IMR-90 (cell line): ENCODE measurements around the gene RNASE7. TPM values are rescaled to one million over a fixed set of nuclear protein-coding genes. Genes with fewer than 3 reads are reported as not detected.

ENCODE experiments used
- ATAC-seq: fragments of 200-7000 bp; cut with Tn5 transposase; 2 replicates; pipeline ENCODE4 v1.9.1; 2020; ENCODE audit warnings: low read depth, mild to moderate bottlenecking, moderate library complexity
- BruUV-seq: library from RNA; stranded (reverse); fragments of 400-500 nt; replicated peaks from 2 replicates; lab custom pipeline; 2021; lab: Mats Ljungman, UMichigan
- CTCF ChIA-PET: fragments of 300-600 bp; formaldehyde crosslinking; extraction: SDS; loops from one replicate; lab custom pipeline; 2021; ENCODE audit warnings: antibody characterized with exemption; lab: Yijun Ruan, JAX
- POLR2A ChIA-PET: fragments of 300-600 bp; sonication (Branson Sonifier 250); formaldehyde crosslinking; loops from one replicate; lab custom pipeline; 2022; ENCODE audit warnings: antibody characterized with exemption; ENCODE audit not compliant: unreplicated experiment; lab: Charles Lee
- DNase-seq: peaks from one replicate; pipeline ENCODE4 v3.0.0; 2013
- H2AFZ ChIP-seq: replicated peaks from 2 replicates; pipeline ENCODE3; 2013; ENCODE audit warnings: low read length, mild to moderate bottlenecking; ENCODE audit not compliant: poor library complexity
- H2AK5ac ChIP-seq: 2 replicates; pipeline ENCODE4 v1.6.1; 2013; ENCODE audit warnings: low read depth, low read length, inconsistent platforms
- H2AK9ac ChIP-seq: replicated peaks from 2 replicates; pipeline ENCODE3; 2013; ENCODE audit warnings: mild to moderate bottlenecking, low read depth, low read length, moderate library complexity; ENCODE audit not compliant: poor library complexity
- H2BK120ac ChIP-seq: 2 replicates; pipeline ENCODE4 v1.6.1; 2013; ENCODE audit warnings: low read depth, low read length, inconsistent platforms
- H2BK15ac ChIP-seq: 3 replicates; pipeline ENCODE4 v1.6.1; 2013; ENCODE audit warnings: low read depth, low read length, inconsistent platforms
- H2BK20ac ChIP-seq: 2 replicates; pipeline ENCODE4 v1.6.1; 2013; ENCODE audit warnings: low read depth, mild to moderate bottlenecking, inconsistent platforms, low read length, moderate library complexity
- H2BK5ac ChIP-seq: 2 replicates; pipeline ENCODE4 v1.6.1; 2013; ENCODE audit warnings: mild to moderate bottlenecking, low read depth, low read length, inconsistent platforms; ENCODE audit not compliant: poor library complexity, severe bottlenecking
- H3K14ac ChIP-seq: replicated peaks from 2 replicates; pipeline ENCODE4 v1.6.1; 2013; ENCODE audit warnings: low read depth, low read length, inconsistent platforms
- H3K18ac ChIP-seq: 2 replicates; pipeline ENCODE4 v1.6.1; 2013; ENCODE audit warnings: low read depth, low read length, control low read depth
- H3K23ac ChIP-seq: 2 replicates; pipeline ENCODE4 v1.6.1; 2013; ENCODE audit warnings: low read depth, low read length, inconsistent platforms
- H3K27ac ChIP-seq: 2 replicates; pipeline ENCODE4 v1.5.1; 2013; ENCODE audit warnings: mild to moderate bottlenecking, control low read depth, low read length; ENCODE audit not compliant: insufficient read depth
- H3K27me3 ChIP-seq: 2 replicates; pipeline ENCODE4 v1.6.1; 2013; ENCODE audit warnings: low read length; ENCODE audit not compliant: control insufficient read depth, insufficient read depth
- H3K36me3 ChIP-seq: 2 replicates; pipeline ENCODE4 v1.6.1; 2013; ENCODE audit warnings: low read length, mixed read lengths; ENCODE audit not compliant: control insufficient read depth, insufficient read depth
- H3K4ac ChIP-seq: 2 replicates; pipeline ENCODE4 v1.6.1; 2013; ENCODE audit warnings: low read depth, low read length, inconsistent platforms
- H3K4me1 ChIP-seq: 2 replicates; pipeline ENCODE4 v1.6.1; 2013; ENCODE audit warnings: low read length, mixed read lengths; ENCODE audit not compliant: control insufficient read depth, insufficient read depth
- H3K4me2 ChIP-seq: 2 replicates; pipeline ENCODE4 v1.6.1; 2013; ENCODE audit warnings: low read depth, mild to moderate bottlenecking, control low read depth, low read length, moderate library complexity
- H3K4me3 ChIP-seq: 2 replicates; pipeline ENCODE4 v1.5.1; 2013; ENCODE audit warnings: low read depth, mild to moderate bottlenecking, control low read depth, low read length, moderate library complexity; ENCODE audit not compliant: insufficient read depth
- H3K56ac ChIP-seq: 2 replicates; pipeline ENCODE4 v1.6.1; 2013; ENCODE audit warnings: low read length, inconsistent platforms; ENCODE audit not compliant: insufficient read depth; ENCODE audit errors: extremely low read depth
- H3K79me1 ChIP-seq, 2 experiments: 2 replicates each; pipeline ENCODE4 v1.6.1; 2013; ENCODE audit warnings: low read length in 2 of 2, inconsistent platforms in 1 of 2, low read depth in 1 of 2
- H3K9ac ChIP-seq: 2 replicates; pipeline ENCODE4 v1.6.1; 2013; ENCODE audit warnings: low read depth, low read length, control low read depth
- H3K9me1 ChIP-seq: 2 replicates; pipeline ENCODE4 v1.6.1; 2013; ENCODE audit warnings: low read length, inconsistent platforms; ENCODE audit not compliant: insufficient read depth
- H3K9me3 ChIP-seq: 2 replicates; pipeline ENCODE4 v1.6.1; 2013; ENCODE audit warnings: low read length; ENCODE audit not compliant: control insufficient read depth, insufficient read depth
- H4K20me1 ChIP-seq: 2 replicates; pipeline ENCODE4 v1.6.1; 2013; ENCODE audit warnings: low read length, inconsistent platforms; ENCODE audit not compliant: insufficient read depth
- H4K5ac ChIP-seq: 2 replicates; pipeline ENCODE4 v1.6.1; 2013; ENCODE audit warnings: mild to moderate bottlenecking, low read depth, low read length, control low read depth
- H4K8ac ChIP-seq, 2 experiments: 2 replicates each; pipeline ENCODE4 v1.6.1; 2013; ENCODE audit warnings: low read depth in 2 of 2, low read length in 2 of 2, control low read depth in 1 of 2, inconsistent platforms in 1 of 2
- H4K91ac ChIP-seq: 2 replicates; pipeline ENCODE4 v1.6.1; 2013; ENCODE audit warnings: low read depth, low read length, inconsistent platforms; ENCODE audit not compliant: insufficient read depth
- BHLHE40 ChIP-seq: fragments of 150-350 bp; IDR thresholded peaks from 2 replicates; pipeline ENCODE4 v1.6.1; 2016; ENCODE audit warnings: mild to moderate bottlenecking, low read depth, low read length
- CEBPB ChIP-seq: IDR thresholded peaks from 2 replicates; pipeline ENCODE4 v1.6.1; 2012; ENCODE audit warnings: low read depth, low read length, improper control_type of control experiment
- CHD1 ChIP-seq: IDR thresholded peaks from 2 replicates; pipeline ENCODE4 v1.6.1; 2012; ENCODE audit warnings: low read depth, low read length, improper control_type of control experiment
- FOS ChIP-seq: fragments of 150-350 bp; IDR thresholded peaks from 2 replicates; pipeline ENCODE4 v1.6.1; 2016; ENCODE audit warnings: low read depth, low read length
- MAFK ChIP-seq: IDR thresholded peaks from 2 replicates; pipeline ENCODE4 v1.6.1; 2012; ENCODE audit warnings: low read depth, low read length, improper control_type of control experiment
- MAZ ChIP-seq: IDR thresholded peaks from 2 replicates; pipeline ENCODE4 v1.6.1; 2012; ENCODE audit warnings: low read depth, mild to moderate bottlenecking, low read length, improper control_type of control experiment, moderate library complexity, borderline replicate concordance
- MXI1 ChIP-seq: IDR thresholded peaks from 2 replicates; pipeline ENCODE4 v1.6.1; 2012; ENCODE audit warnings: low read depth, mild to moderate bottlenecking, low read length, moderate library complexity, borderline replicate concordance
- NFE2L2 ChIP-seq: fragments of 150-350 bp; IDR thresholded peaks from 2 replicates; pipeline ENCODE4 v1.6.1; 2016; ENCODE audit warnings: low read depth, mild to moderate bottlenecking, low read length
- POLR2A ChIP-seq: IDR thresholded peaks from 2 replicates; pipeline ENCODE4 v1.6.1; 2012; ENCODE audit warnings: mild to moderate bottlenecking, low read depth, low read length
- RAD21 ChIP-seq: IDR thresholded peaks from 2 replicates; pipeline ENCODE4 v1.6.1; 2012; ENCODE audit warnings: low read length, improper control_type of control experiment
- RFX5 ChIP-seq: IDR thresholded peaks from 2 replicates; pipeline ENCODE4 v1.8.0; 2012; ENCODE audit warnings: low read depth, mild to moderate bottlenecking, low read length, moderate library complexity
- SMC3 ChIP-seq: fragments of 150-350 bp; IDR thresholded peaks from 2 replicates; pipeline ENCODE4 v1.6.1; 2016; ENCODE audit warnings: low read depth, mild to moderate bottlenecking, antibody characterized with exemption, low read length, moderate library complexity
- WGBS, 2 experiments: methylation state at CpG; one replicate each; pipeline versions ENCODE4 v1.1.5 to v1.1.7; 2013; ENCODE audit warnings: missing lambda C conversion rate in 2 of 2; ENCODE audit not compliant: insufficient read length in 1 of 2; ENCODE audit errors: extremely low coverage in 2 of 2; 5-methylcytosine and 5-hydroxymethylcytosine counted together
- dilution Hi-C: fragments of 300-500 bp; cut with HindIII; formaldehyde crosslinking; loops from one replicate; pipeline ENCODE4 v1.14.3; 2018; ENCODE audit warnings: low sequenced_read_pairs; ENCODE audit not compliant: unreplicated experiment
- in situ Hi-C: fragments of 300-500 bp; cut with MboI; formaldehyde crosslinking; loops from 3 replicates; pipeline ENCODE4 v1.14.3; 2019; ENCODE audit warnings: low sequenced_read_pairs, inconsistent platforms, mixed read lengths
- intact Hi-C: fragments of 100-400 bp; cut with micrococcal nuclease; formaldehyde crosslinking; loops from 2 replicates; pipeline ENCODE4 v1.10.0; 2022
- polyA plus RNA-seq, 3 experiments: library from polyadenylated mRNA; depleted of rRNA; stranded (reverse); fragments of >200 nt; gene quantifications; 2 replicates each; pipeline ENCODE4 v1.2.3, GENCODE V29; 2012; ENCODE audit warnings: low replicate concordance in 1 of 3
- total RNA-seq: library from RNA; depleted of rRNA; stranded (reverse); fragments of >200 nt; gene quantifications from 2 replicates; pipeline ENCODE4 v1.2.3, GENCODE V29; 2012
- TF ChIP-seq, protein P1 (sequence below): fragments of 150-350 bp; IDR thresholded peaks from 2 replicates; pipeline ENCODE4 v1.6.1; 2017; ENCODE audit warnings: mild to moderate bottlenecking, antibody characterized with exemption, low read length, low read depth
- TF ChIP-seq, protein P2 (sequence below): fragments of 150-350 bp; IDR thresholded peaks from 2 replicates; pipeline ENCODE4 v1.6.1; 2016; ENCODE audit warnings: low read depth, mild to moderate bottlenecking, low read length, moderate library complexity, borderline replicate concordance

Gene RNASE7
- total and polyA plus RNA-seq, 2 of the 4 experiments (the other 2 are of a cell fraction): not detected

DNA sequence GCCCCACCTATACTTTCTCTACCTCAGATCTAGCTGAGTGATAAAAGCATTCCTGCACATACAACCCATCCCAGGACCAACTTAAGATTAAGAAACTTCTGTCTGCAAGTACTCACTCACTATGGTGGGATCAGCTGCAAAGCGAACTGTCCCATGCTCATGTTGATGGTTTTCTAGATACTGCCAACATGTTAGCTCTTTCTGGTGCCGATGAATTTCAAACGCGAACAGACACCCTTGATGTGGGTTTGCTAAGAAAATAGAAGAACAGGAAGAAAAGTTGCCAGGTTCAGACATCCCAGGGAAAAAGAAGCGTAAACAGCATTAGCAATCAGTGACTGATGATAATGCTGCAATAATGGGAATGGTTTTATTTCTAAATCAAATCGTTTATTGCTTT lies 44.6 kb upstream of the RNASE7 start:
- TF ChIP-seq FOS (no peak), POLR2A (no peak), RAD21 (no peak), RFX5 (no peak), SMC3 (no peak), MAFK (no peak), CHD1 (no peak), BHLHE40 (no peak), NFE2L2 (no peak), CEBPB (no peak), MAZ (no peak), MXI1 (no peak)
- TF ChIP-seq, protein P1, sequence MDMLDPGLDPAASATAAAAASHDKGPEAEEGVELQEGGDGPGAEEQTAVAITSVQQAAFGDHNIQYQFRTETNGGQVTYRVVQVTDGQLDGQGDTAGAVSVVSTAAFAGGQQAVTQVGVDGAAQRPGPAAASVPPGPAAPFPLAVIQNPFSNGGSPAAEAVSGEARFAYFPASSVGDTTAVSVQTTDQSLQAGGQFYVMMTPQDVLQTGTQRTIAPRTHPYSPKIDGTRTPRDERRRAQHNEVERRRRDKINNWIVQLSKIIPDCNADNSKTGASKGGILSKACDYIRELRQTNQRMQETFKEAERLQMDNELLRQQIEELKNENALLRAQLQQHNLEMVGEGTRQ: no peak
- TF ChIP-seq, protein P2, sequence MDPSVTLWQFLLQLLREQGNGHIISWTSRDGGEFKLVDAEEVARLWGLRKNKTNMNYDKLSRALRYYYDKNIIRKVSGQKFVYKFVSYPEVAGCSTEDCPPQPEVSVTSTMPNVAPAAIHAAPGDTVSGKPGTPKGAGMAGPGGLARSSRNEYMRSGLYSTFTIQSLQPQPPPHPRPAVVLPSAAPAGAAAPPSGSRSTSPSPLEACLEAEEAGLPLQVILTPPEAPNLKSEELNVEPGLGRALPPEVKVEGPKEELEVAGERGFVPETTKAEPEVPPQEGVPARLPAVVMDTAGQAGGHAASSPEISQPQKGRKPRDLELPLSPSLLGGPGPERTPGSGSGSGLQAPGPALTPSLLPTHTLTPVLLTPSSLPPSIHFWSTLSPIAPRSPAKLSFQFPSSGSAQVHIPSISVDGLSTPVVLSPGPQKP: no peak
- Histone ChIP-seq H2AFZ (no peak overlapping the region), H3K4me3 (no peak overlapping the region), H3K9ac (no peak overlapping the region), H3K27me3 (peaks cover 2% of the 10 kb centered on the region), H3K79me1 (peaks cover 0 to under 1% of the 10 kb centered on the region in 2 experiments; a peak in 1 of 4 replicates), H3K27ac (no peak overlapping the region), H3K4me2 (no peak overlapping the region), H4K5ac (no peak overlapping the region), H3K4ac (no peak overlapping the region), H3K36me3 (peaks cover 25% of the 10 kb centered on the region), H3K9me1 (no peaks in the 10 kb centered on the region), H2BK20ac (no peak overlapping the region), H4K20me1 (no peaks in the 10 kb centered on the region), H3K56ac (no peak overlapping the region), H2AK5ac (no peak overlapping the region), H2BK120ac (no peak overlapping the region), H3K14ac (no peak overlapping the region), H4K8ac (no peak overlapping the region), H3K23ac (no peak overlapping the region), H3K18ac (no peak overlapping the region), H4K91ac (no peak overlapping the region), H2BK5ac (no peak overlapping the region), H3K4me1 (peaks cover 3% of the 10 kb centered on the region), H2BK15ac (no peak overlapping the region), H2AK9ac (no peak overlapping the region), H3K9me3 (no peaks in the 10 kb centered on the region)
- CTCF ChIA-PET: interaction anchor here (0.6 kb wide), 3 partner anchors 65 to 548 kb away, joined by 3 to 6 read pairs (median 4); no protein-coding TSS in a partner anchor
- ATAC-seq (no peak), DNase-seq (no peak)
- intact Hi-C loops (no loop called here), in situ Hi-C loops (loop anchor here (25.0 kb wide), 1 partner anchor 660 kb away; the partner anchor contains the start of genes CCNB1IP1 and PARP2), dilution Hi-C loops (no loop called here)
- no TSS peak for BruUV-seq
- POLR2A ChIA-PET: no interaction called here
- 96% methylated on average over 4 of the region's 6 CpGs; no CpG with 5 or more reads in 1 of the 2 experiments for WGBS, 2 experiments
